ENCODE data around the gene NELFCD.
A peak's percentile ranks its signal among the peaks of the same experiment; 100 is the strongest.
"Not testable (repeated sequence)": the region's sequence is repeated elsewhere in the genome, so short reads cannot be mapped to it uniquely, and the experiment has no call there.

The NELFCD gene

DNA sequence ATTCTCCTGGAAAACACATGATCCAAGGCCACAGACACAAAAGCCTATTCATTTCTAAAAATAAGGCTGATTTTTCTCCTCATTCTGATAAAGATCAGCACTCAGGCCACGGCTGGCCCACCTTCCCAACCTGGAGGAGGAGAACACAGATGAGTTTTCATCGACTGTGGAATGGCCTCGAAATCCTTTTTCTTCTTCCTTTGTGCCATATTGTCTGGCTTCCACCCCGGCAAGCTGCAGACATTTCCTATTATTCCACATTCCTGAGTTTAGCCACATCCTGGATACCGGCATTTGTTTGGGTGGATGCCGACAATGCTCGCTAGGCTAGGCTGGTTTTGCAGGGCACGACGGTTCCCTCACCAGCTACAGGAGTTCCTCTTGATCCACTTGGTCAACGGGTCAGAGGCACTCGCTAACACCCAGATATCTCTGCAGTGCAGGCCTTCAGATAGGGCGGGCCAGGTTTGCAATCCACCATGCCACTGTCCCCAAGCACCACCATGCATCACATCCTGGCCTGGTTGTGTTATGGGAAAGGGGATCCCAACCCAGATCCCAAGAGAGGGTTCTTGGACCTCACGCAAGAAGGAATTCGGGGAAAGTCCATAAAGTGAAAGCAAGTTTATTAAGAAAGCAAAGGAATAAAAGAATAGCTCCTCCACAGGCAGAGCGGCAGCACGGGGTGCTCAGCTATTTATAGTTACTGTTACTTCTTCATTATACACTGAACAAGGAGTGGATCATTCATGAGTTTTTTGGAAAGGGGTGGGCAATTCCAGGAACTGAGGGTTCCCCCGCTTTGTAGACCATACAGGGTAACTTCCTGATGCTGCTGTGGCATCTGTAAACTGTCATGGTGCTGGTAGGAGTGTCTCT lies 30.2 kb downstream of the NELFCD start:
- peak; percentile 92 for DNase-seq

DNA sequence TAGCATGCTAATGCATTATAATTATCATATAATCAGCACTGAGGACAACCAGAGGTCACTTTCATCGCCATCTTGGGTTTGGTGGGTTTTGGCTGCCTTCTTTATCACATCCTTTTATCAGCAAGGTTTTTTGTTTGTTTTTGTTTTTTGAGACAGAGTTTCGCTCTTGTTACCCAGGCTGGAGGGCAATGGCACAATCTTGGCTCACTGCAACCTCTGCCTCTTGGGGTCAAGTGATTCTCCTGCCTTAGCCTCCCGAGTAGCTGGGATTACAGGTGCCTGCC lies 30.8 kb downstream of the NELFCD start:
- not testable (repeated sequence) for DNase-seq

DNA sequence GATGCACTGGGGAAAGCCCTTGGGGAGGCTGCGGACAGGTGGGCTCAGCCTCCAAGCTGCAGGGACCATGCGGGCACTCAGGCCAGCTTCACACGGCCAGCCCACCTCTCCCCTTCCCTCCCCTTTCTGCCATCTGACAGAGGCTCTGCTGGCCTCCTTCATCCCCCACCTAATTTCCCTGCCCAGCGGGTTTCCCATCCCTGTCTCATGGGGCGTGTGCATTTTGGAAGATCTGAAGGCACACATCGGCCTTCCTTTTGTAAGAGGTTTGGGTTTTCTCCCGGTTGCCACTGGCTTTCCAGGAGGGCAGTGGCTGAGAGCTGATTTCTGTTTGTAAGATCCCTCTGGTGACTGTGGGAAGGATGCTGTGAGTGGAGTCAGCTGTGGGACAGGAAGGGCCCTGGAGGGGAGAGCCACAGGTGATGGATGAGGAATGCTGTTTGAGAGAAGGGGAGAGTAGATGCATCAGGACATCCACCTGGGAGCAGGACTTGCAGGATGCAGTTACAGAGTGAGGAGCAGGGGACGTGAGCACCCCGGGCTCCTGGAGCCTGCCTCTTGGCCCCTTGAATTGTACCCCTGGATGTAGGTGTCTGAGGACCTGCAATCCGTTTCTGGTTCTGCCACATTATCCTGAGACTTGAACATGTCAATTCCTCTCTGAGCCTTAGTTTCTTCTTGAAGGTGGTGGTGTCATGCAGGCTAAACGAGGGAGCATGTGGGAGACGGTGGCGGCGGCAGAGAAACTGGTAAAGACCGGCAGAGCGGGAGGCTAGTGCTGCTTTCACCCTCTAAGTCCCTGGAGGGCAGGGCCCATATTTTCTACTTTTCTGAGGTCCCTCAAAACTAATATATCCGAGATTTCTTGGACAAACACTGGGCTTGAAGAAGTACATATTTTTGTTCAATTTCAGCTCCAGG lies 32.2 kb downstream of the NELFCD start:
- no peak for DNase-seq

DNA sequence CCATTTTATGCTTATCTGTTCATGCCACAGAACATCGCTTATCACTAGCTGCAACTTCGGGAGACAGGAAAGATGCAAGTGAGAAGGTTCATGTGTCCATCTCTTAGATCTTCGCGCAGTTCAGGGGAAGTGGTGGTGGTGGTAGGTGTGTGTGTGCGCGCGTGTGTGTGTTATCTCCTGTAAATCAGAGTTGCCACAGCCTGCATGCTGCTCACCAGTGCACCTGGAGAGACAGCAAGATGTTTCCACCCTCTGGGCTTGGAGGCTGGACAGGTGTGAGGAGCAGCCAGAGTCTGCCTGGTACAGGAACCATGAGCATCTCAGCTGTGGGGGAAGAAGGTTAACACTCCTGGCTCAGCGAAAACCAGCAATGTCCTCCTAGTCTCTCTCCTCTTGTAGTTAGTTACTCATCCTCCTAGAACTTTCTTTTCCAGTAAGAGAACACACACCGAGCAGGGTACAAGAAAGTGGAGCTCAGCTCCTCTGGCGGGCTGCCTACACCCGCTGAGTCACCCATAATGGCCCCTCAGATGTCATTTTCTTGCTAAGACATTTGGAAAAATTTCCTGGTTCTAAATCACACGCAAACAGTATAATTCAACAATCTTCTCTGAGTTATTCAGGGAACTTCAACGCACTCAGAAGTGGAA lies 33.0 kb downstream of the NELFCD start:
- no peak for DNase-seq

DNA sequence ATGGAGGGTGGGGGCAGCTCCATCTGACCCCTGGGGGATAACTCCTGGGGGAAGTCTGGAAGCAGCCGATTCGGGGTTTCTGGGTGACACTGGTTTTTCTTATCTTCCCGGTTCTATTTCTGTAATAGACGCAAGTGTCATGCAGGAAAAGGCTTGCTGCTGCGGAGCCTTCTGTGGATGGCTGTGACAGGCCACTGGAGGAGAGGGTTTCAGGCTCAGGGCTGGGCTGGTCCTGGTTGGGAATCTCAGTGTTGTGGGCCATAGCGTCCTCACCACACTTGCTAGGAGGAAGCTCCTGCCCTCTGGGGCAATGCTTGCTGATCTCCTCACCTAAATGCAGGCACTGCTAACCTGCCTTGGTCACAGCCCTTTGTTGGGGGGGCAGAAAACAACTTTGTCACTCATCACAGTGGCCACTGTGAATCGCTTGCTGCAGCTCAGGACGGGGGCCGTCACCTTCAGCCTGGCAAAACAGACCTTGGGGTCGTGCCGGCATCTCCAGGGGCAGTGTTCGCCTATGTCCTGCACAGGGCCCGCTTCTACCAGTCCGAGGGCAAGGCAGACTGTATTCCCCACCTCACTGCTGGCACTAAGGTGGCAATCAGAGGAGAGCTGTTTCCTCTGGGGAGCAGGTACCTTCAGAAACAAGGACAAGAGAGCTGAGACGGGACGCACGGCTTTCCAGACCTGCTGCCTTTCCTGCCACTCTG lies 33.8 kb downstream of the NELFCD start:
- no peak for DNase-seq

DNA sequence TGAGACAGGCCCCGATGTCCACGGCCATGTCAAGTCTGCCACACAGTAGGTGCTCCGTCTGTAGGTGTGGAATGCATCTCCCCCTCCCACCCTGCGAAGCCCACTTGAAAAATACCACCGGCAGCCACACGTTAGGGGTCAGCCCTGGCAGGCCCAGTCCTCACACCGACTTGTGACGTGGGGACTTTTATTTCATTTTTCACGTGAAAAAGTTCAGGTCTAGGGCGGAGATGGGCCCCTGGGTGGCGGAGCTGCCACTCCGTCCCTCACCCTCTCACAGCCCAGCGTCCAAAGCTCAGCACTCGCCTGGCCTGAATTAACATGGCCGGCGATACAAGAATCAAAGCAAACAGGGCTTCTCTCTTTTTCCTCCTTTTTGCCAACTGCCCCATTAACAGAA lies 34.4 kb downstream of the NELFCD start:
- DNase-seq, result no peak

DNA sequence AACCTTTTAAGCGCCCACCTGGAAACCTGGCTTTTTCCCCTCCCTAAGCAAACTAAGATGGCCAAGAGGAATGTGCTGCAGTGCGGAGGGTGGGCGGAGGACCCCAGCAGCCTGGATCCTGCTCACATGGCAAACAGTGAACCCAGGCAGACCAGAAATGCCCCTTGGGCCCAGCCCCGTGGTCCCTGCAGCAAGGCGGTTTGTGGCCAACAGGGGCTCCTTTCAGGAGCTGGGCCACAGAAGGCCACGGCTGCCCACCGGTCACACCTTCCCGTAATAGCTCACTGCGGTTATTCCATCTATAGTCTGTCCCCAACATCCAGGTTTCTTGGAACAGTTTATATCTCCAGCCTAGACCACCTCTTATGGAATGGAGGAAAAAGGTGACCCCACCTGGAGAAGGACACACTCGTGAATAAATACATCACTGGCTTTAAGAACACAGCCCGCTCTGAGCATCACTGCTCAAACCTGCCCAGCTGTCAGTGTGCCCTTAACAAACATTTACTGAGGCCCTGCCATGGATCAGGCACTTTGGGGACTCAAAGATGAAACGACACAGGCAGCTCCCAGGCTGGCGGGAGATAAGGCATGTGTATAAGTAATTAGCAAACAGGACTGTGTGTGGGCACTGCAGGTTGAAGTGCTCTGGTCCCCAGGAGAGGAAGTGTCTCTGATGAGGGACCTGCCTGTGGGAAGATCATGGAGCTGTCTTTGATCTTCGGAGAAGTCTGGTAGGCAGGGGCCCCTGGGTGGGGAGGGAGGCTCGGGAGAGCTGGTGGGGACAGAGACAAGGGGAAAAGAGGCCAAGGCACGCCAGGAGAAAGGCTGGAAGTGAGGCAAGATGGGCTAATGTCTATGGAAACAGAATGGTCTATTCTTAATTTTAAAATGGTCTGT lies 35.0 kb downstream of the NELFCD start:
- no peak for DNase-seq

DNA sequence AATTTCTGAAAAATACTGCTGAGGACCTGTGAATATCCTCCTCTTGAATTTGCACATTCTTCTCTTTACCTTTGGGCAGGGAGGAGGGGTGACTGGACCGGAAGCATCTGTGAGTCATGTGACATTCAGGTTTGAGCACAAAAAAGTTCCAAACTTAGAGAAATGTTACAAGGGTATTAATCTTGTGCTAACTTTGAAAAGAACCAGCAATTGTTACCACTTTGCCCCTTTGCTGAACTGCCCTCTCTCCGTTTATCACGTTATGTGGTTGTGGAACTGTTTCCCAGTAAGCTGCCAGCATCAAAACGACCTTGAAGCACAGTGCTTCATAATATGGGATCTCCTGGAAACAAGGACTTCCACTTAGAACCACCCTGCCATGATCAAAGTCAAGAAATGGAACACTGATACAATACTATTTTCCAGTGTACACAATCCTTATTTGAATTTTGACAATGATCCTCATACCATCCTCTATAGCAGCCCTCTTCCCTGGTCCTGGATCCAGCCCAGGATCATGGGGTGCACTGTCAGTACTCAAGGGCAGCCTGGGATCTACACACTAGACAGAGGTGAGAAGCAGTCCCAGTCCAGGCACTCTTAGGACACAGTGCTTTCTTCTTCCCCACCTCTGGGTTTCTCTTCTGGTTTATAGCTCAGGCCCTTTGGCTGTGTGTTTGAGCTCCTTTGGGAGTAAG lies 35.9 kb downstream of the NELFCD start:
- no peak for DNase-seq

DNA sequence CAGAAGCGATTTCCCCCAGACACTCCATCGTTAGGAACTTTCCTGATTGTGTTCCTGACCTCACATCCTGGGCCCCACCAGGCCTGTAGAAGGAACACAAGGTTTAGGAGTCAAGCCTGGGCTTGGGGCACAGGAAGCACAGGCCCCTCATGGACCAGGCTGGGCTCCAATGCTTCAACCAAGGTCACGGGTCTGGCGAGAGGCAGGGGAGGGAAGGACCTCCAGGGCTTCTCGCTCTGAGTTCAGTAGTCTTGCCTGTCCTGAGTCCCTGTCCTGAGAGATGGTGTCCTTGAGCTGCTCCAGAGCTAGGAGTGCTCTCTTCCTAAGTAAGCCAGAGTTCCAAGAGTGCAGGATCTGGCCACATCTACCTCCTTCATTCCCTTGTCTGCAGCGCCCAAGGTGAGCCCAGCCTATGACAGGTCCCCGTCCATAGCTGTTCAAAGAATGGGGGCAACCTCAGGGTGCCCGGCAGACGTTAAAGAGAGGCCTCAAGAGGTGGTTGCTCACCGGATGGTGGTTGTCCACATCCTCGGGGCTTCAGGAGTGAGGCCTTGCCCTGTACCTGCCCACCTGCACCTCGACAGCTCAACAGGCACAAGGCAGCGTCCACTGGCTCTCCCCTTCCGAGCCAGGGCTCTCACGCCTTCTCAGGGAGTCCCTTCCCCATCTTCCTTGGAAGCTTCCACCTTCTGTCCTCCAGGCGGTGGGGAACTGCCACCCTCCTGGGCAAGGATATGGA lies 36.6 kb downstream of the NELFCD start:
- DNase-seq, result no peak

DNA sequence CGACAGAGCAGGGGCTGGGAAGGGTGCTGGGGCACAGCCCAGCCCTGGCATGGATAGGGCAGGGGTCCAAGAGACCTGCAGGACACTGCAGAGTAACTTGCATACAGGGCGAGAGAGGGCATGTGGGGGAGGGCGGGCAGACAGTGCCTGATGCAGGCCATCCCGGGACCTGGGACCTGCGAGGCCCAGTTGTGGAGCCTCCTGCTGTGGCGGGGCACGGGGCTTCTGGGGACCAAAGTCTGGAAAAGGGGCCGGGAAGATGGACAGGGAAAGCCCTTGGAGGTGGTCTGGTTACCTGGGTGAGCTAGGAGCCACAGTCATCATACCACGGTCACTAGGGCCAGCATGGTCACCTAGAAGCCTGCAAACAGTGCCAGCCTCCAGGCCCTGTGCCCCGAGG lies 37.8 kb downstream of the NELFCD start:
- DNase-seq, result no peak

DNA sequence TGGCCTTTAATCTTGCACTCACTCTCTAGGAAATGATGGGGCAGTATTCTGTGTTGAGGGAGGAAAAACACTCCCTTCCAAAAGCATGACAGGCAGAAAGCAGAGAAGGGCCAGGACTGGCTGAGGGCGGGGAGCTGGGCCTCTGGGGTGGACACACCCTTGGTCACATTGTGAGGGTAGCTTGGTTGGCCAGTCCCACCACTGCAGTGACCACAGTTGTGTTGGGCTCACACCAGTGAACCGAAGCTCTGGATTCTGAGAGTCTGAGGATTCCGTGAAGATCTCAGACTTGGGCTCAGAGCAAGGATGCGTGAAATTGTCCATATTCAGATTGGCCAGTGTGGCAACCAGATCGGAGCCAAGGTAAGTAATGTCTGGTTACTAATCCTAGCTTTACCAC lies 38.2 kb downstream of the NELFCD start, which contains the start of gene TUBB1:
Gene TUBB1 (plus strand): TSS at position 213 of the 400 bp plus-strand sequence. CDS start 94 bp downstream, at position 307.
- peak; percentile 36 for DNase-seq

DNA sequence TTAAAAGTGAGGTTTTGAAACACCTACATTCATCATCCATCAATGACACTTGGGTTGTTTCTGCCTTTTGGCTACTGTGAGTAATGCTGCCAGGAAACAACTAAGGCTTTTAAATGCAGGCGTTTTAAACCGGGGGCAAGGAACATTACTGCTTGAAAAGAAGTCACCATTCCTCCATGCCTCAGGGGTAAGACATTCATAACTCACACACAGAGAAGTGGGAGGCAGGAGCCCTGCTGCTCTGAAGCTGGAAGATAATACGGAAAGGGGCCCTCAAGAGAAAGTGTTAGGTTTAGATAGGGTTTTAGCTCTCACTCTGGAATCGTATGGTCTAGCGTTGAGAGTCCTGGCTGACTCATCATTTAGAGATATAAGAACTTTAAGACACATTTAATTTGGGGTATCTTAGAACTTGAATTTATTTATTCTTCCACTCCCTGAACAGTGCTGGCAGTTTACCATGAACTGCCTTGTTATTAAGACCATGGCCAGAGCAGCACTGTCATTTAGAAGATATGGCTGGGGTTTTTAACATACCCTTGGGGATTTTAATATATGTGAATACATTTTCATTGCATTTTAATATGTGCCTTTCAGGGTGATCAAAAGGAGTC lies 40.0 kb downstream of the NELFCD start:
- peak; percentile 95 for DNase-seq

DNA sequence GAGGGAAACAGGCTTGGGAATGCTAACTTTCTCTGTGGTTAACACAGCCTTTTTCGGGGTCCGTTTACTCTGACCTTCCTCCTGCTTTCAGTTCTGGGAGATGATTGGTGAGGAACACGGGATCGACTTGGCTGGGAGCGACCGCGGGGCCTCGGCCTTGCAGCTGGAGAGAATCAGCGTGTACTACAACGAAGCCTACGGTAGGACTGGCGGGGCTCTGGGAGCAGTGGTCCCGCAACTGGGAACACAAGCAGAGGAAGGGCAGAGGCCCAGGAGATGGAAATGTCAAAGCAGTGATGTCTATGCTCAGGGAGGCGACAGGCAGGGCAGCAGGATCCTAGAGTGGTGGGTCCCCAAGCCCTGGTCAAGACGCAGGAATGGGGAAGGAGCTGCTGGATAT lies 41.7 kb downstream of the NELFCD start:
- DNase-seq, result no peak

DNA sequence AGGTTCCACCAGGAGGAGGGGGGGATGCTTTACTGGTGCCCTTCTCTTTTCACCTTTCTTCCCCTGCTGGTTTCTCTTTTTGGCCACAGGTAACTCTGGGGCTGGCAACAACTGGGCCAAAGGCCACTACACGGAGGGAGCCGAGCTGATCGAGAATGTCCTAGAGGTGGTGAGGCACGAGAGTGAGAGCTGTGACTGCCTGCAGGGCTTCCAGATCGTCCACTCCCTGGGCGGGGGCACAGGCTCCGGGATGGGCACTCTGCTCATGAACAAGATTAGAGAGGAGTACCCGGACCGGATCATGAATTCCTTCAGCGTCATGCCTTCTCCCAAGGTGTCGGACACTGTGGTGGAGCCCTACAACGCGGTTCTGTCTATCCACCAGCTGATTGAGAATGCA lies 42.6 kb downstream of the NELFCD start:
- DNase-seq, result no peak

DNA sequence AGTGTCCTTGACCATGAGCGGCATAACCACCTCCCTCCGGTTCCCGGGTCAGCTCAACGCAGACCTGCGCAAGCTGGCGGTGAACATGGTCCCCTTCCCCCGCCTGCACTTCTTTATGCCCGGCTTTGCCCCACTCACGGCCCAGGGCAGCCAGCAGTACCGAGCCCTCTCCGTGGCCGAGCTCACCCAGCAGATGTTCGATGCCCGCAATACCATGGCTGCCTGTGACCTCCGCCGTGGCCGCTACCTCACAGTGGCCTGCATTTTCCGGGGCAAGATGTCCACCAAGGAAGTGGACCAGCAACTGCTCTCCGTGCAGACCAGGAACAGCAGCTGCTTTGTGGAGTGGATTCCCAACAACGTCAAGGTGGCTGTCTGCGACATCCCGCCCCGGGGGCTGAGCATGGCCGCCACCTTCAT lies 43.1 kb downstream of the NELFCD start:
- DNase-seq, result no peak

DNA sequence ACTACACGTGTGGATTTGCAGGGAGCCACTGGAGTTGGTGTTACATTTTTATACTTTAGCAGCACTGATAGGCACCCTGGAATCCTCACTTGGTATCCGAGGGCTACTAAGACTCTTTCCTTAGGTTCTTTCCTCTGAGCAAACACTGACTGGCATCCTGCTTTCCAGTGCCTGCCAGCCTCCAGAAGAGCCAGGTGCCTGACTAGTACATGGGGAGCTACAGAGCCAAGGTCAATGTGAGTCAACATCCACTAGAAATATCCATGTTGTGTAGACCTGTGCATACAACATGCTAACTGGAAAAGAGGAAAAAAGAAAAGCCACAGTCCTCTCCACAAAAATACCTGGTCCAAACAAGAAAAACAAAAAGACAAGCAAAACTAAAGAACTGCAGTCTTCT lies 44.0 kb downstream of the NELFCD start:
- no peak for DNase-seq

DNA sequence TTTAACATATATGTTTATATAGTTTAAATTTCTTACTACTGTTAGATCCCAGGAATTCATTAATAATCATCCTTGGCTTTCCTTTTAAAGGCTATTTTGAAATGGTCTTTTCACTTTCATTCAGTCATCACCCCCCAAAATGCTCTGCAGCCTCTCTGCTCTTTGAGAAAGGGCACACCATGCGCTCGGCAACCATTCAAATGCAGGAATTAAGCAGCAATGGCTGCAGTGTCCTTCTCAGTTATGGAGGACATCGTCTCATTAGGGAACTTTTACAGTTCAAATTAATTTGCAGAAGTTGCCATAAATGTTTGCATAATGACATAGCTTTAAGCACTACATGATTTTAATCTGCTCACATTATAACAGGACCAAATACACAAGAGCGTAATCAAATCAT lies 44.5 kb downstream of the NELFCD start:
- DNase-seq, result no peak

DNA sequence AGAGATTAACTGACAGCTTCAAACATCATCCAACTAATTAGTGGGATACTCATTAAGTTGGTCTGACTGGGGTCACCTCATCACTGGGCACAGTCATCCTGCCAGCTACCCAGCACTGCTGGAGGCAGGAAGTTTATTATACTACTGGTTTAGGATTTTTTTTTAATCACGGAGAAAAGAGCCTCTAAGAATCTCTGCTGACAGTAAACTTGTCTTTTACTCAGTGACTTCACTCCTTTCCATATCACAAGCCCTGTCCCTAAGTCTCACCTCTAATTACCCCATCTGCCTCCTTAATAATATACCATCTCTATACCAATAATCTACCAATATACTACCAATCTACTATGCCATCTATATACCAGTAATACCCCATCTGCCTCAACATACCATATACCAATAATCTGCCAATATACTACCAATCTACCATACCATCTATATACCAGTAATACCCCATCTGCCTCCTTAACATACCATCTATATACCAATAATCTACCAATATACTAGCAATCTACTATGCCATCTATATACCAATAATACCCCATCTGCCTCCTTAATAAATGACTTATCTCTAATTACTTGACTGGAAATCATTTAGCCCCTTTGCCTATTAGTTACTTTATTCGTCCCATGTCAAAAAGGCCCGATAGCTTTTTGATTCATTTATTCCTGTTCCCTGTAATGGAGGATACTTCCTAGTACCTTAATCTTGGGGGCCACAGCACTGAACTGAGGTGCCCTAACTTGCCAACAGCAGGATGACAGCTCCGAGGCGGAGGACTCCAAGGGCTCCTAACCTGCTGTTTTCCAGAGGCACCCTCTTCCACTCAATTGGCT lies 46.1 kb downstream of the NELFCD start:
- no peak for DNase-seq

DNA sequence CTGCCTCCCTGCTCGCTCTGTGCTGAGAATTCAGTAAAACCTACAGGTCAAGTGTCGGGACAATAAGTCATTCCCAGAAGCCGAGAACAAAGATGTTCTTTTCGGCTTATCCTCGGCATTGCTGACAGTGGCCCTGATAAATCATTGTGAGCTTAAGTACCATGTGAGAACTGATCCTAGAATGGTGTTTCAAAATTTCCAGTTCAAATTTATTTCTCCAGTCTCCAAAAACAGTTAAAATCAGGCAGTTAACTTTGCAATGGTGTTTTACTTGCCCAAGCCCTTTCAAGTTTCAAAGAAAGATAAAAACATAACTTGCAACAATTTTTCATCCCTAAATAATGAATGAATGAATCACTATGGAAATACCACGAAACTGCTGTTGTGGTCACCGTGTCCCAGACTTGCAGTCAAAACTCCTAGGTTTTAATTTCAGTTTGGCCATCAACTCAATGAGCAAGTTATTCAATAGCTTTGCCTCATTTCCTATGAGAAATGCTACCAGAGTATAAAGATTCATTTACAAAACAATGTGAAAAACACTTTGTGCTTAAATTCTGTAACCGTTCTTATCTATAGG lies 46.8 kb downstream of the NELFCD start:
- DNase-seq, result no peak

Measured in OCI-M1 (cell line).